WTC11 (cell line): ENCODE results near the gene RPTOR. TPM values are rescaled to one million over a fixed set of nuclear protein-coding genes. Genes with fewer than 3 reads are reported as not detected.

ENCODE experiments used
- ATAC-seq: fragments of 200-7000 bp; cut with Tn5 transposase; 2 replicates; pipeline ENCODE4 v1.10.0; 2021; ENCODE audit warnings: mild to moderate bottlenecking, moderate library complexity
- CTCF ChIA-PET: fragments of 300-600 bp; sonication (Branson Sonifier 250); formaldehyde crosslinking; loops from one replicate; lab custom pipeline; 2021; ENCODE audit warnings: antibody characterized with exemption; lab: Charles Lee
- POLR2A ChIA-PET: fragments of 350-600 bp; sonication (Branson Sonifier 250); formaldehyde crosslinking; loops from one replicate; lab custom pipeline; 2021; ENCODE audit warnings: antibody characterized with exemption; lab: Charles Lee
- DNase-seq: peaks from one replicate; pipeline ENCODE4 v3.0.0; 2021; ENCODE audit warnings: low spot score
- H3K27ac Mint-ChIP-seq: 2 replicates; pipeline ENCODE4 v1.8.0; 2021; ENCODE audit warnings: mixed read lengths
- H3K27me3 Mint-ChIP-seq: 2 replicates; pipeline ENCODE4 v1.8.0; 2021; ENCODE audit warnings: low read depth, mild to moderate bottlenecking, moderate library complexity, mixed read lengths
- H3K36me3 Mint-ChIP-seq: 2 replicates; pipeline ENCODE4 v1.8.0; 2021; ENCODE audit warnings: mixed read lengths
- H3K4me1 Mint-ChIP-seq: 2 replicates; pipeline ENCODE4 v1.8.0; 2022; ENCODE audit warnings: mixed read lengths
- H3K4me3 Mint-ChIP-seq: 2 replicates; pipeline ENCODE4 v1.8.0; 2021; ENCODE audit warnings: mild to moderate bottlenecking, moderate library complexity, mixed read lengths
- H3K9me3 Mint-ChIP-seq: 2 replicates; pipeline ENCODE4 v1.8.0; 2021; ENCODE audit warnings: mixed read lengths
- CDX4 ChIP-seq: fragments of 250-450 bp; sonication (Bioruptor Pico); IDR thresholded peaks from 2 replicates; pipeline ENCODE4 v1.9.0; 2021; ENCODE audit warnings: moderate library complexity, mild to moderate bottlenecking, inconsistent platforms, borderline replicate concordance
- CREM ChIP-seq: sonication (generic); formaldehyde crosslinking; IDR thresholded peaks from 2 replicates; pipeline ENCODE4 v1.8.1; 2022; ENCODE audit warnings: mild to moderate bottlenecking, missing genetic modification reagents, moderate library complexity
- E2F5 ChIP-seq: sonication (generic); formaldehyde crosslinking; IDR thresholded peaks from 2 replicates; pipeline ENCODE4 v1.8.1; 2022; ENCODE audit warnings: mild to moderate bottlenecking, moderate library complexity, missing genetic modification reagents
- FOXK1 ChIP-seq: sonication (generic); formaldehyde crosslinking; IDR thresholded peaks from 2 replicates; pipeline ENCODE4 v1.8.0; 2022; ENCODE audit warnings: mild to moderate bottlenecking, moderate library complexity, missing genetic modification reagents
- FOXP1 ChIP-seq: sonication (generic); formaldehyde crosslinking; IDR thresholded peaks from 2 replicates; pipeline ENCODE4 v1.8.0; 2022; ENCODE audit warnings: missing genetic modification reagents, mild to moderate bottlenecking, moderate library complexity, borderline replicate concordance
- GRHL2 ChIP-seq: fragments of 250-450 bp; sonication (Bioruptor Pico); IDR thresholded peaks from 2 replicates; pipeline ENCODE4 v1.8.0; 2022; ENCODE audit warnings: mild to moderate bottlenecking, moderate library complexity; ENCODE audit not compliant: insufficient replicate concordance, severe bottlenecking
- IRF2 ChIP-seq: sonication (generic); formaldehyde crosslinking; IDR thresholded peaks from 2 replicates; pipeline ENCODE4 v1.8.0; 2022; ENCODE audit warnings: low read depth, missing genetic modification reagents, borderline replicate concordance
- JAZF1 ChIP-seq: fragments of 250-450 bp; sonication (Bioruptor Pico); IDR thresholded peaks from 2 replicates; pipeline ENCODE4 v1.9.0; 2021; ENCODE audit warnings: moderate library complexity, mild to moderate bottlenecking, inconsistent platforms
- SOX15 ChIP-seq: fragments of 250-450 bp; sonication (Bioruptor Pico); IDR thresholded peaks from 2 replicates; pipeline ENCODE4 v1.9.0; 2021; ENCODE audit warnings: mild to moderate bottlenecking
- TCF7 ChIP-seq: sonication (generic); formaldehyde crosslinking; IDR thresholded peaks from 2 replicates; pipeline ENCODE4 v1.8.0; 2022; ENCODE audit warnings: mild to moderate bottlenecking, low read depth, missing genetic modification reagents, moderate library complexity
- ZNF219 ChIP-seq: sonication (generic); formaldehyde crosslinking; IDR thresholded peaks from 2 replicates; pipeline ENCODE4 v1.8.0; 2023; ENCODE audit warnings: missing genetic modification reagents, mild to moderate bottlenecking, borderline replicate concordance
- ZNF232 ChIP-seq: sonication (generic); formaldehyde crosslinking; IDR thresholded peaks from 2 replicates; pipeline ENCODE4 v1.8.0; 2022; ENCODE audit warnings: mild to moderate bottlenecking, missing genetic modification reagents
- ZNF416 ChIP-seq: fragments of 250-450 bp; sonication (Bioruptor Pico); IDR thresholded peaks from 2 replicates; pipeline ENCODE4 v1.9.0; 2021; ENCODE audit warnings: mild to moderate bottlenecking, inconsistent platforms
- ZNF532 ChIP-seq: fragments of 250-450 bp; sonication (Bioruptor Pico); IDR thresholded peaks from 2 replicates; pipeline ENCODE4 v1.9.0; 2021; ENCODE audit warnings: mild to moderate bottlenecking, borderline replicate concordance
- total RNA-seq: library from RNA; stranded (reverse); gene quantifications from 3 replicates; pipeline ENCODE4 v1.2.3, GENCODE V29; 2021
- TF ChIP-seq, protein P1 (sequence below): sonication (generic); formaldehyde crosslinking; IDR thresholded peaks from 2 replicates; pipeline ENCODE4 v1.8.0; 2022; ENCODE audit warnings: mild to moderate bottlenecking, missing genetic modification reagents
- TF ChIP-seq, protein P2 (sequence below): fragments of 250-450 bp; sonication (Bioruptor Pico); conservative IDR thresholded peaks from 2 replicates; pipeline ENCODE4 v1.9.0; 2021; ENCODE audit warnings: mild to moderate bottlenecking
- TF ChIP-seq, protein P3 (sequence below): sonication (generic); formaldehyde crosslinking; IDR thresholded peaks from 2 replicates; pipeline ENCODE4 v1.8.0; 2023; ENCODE audit warnings: missing genetic modification reagents, mild to moderate bottlenecking, borderline replicate concordance
- TF ChIP-seq, protein P4 (sequence below): sonication (generic); formaldehyde crosslinking; IDR thresholded peaks from 2 replicates; pipeline ENCODE4 v1.8.0; 2022; ENCODE audit warnings: mild to moderate bottlenecking, missing genetic modification reagents

RPTOR gene
- total RNA-seq, 1 experiment from 2014 or later = 41.0 TPM

DNA sequence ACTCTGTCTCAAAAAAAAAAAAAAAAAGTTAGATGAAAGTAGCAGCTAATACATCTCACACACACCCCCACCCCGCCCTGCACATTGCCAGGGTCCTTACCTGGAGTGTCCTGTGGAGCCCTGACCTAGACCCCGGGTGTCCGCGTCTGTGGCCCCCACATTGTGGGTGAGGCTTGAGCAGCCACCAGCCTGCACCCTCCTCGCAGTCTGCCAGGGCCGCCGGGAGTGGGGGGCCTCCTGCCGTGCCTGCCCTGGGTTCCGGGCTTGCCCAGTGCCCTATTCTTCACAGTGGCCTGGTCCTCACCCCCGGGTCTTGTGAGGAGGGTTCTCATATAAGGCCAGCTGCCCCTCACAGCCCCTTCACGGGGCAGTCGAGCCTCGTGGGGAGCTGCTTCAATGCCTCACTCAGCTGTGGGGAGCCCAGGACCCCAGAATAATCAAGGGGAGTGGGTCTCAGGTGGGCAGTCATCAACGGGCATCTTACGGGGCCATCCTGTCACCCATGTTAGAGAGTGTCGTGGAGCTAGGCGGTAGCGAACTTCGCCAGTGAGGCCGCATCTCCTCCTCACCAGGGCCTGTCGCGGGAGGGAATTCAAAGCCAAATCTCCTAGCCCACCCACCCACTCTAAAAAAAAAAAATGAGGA, 361.1 kb downstream of the RPTOR start:
- Mint-ChIP-seq H3K9me3 (no peaks in the 10 kb centered on the region), H3K4me3 (no peak overlapping the region), H3K4me1 (no peaks in the 10 kb centered on the region), H3K36me3 (peaks cover 13% of the 10 kb centered on the region), H3K27ac (no peak overlapping the region), H3K27me3 (no peaks in the 10 kb centered on the region)
- ATAC-seq (no peak), DNase-seq (no peak)
- ChIA-PET POLR2A (no interaction called here), CTCF (interaction anchor here (0.7 kb wide), 1 partner anchor 115 kb away, joined by 3 read pairs; no protein-coding TSS in a partner anchor)
- TF ChIP-seq, protein P1, sequence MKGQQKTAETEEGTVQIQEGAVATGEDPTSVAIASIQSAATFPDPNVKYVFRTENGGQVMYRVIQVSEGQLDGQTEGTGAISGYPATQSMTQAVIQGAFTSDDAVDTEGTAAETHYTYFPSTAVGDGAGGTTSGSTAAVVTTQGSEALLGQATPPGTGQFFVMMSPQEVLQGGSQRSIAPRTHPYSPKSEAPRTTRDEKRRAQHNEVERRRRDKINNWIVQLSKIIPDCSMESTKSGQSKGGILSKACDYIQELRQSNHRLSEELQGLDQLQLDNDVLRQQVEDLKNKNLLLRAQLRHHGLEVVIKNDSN (CRISPR knock-in tag) = no peak
- TF ChIP-seq IRF2 (CRISPR knock-in tag) = no peak
- TF ChIP-seq ZNF232 = no peak
- TF ChIP-seq ZNF219 (CRISPR knock-in tag) = no peak
- TF ChIP-seq, protein P2, sequence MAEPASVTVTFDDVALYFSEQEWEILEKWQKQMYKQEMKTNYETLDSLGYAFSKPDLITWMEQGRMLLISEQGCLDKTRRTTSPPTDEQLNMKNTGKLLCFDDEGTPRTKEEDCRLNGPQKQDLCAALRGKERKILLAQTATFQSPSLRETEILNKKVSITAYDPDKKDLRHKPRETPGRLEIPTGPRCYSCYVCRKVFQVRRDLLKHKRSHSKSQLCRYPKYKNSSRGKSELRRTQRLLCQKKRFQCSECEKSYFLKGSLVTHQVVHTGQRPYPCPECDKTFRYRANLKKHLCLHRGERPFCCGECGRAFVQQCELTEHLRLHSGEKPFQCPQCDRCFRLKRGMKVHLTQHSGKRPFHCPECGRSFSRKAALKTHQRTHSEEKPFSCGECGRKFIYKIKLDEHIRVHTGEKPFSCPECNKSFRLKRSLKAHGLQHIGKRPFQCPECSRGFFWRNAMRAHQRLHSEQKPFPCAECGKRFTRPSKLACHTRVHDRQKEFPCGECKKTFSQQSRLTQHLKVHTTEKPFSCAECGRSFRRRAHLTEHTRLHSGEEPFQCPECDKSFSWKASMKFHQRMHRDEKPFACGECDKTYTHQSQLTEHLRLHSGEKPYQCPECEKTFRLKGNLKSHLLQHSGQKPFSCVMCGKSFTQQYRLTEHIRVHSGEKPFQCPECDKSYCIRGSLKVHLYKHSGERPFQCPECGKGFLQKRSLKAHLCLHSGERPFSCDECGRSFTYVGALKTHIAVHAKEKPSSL (CRISPR knock-in tag) = no peak

GRCh38 chr17:80906364-80907259, 362.0 kb downstream of the RPTOR start:
- ChIA-PET POLR2A (interaction anchor here (0.7 kb wide), 1 partner anchor 452 kb away, joined by 3 read pairs; no protein-coding TSS in a partner anchor), CTCF (no interaction called here)
- H3K27ac Mint-ChIP-seq = 0 out of 2 replicates have a peak overlapping the region, but pooled peaks have one; percentile 12
- TF ChIP-seq, protein P3, sequence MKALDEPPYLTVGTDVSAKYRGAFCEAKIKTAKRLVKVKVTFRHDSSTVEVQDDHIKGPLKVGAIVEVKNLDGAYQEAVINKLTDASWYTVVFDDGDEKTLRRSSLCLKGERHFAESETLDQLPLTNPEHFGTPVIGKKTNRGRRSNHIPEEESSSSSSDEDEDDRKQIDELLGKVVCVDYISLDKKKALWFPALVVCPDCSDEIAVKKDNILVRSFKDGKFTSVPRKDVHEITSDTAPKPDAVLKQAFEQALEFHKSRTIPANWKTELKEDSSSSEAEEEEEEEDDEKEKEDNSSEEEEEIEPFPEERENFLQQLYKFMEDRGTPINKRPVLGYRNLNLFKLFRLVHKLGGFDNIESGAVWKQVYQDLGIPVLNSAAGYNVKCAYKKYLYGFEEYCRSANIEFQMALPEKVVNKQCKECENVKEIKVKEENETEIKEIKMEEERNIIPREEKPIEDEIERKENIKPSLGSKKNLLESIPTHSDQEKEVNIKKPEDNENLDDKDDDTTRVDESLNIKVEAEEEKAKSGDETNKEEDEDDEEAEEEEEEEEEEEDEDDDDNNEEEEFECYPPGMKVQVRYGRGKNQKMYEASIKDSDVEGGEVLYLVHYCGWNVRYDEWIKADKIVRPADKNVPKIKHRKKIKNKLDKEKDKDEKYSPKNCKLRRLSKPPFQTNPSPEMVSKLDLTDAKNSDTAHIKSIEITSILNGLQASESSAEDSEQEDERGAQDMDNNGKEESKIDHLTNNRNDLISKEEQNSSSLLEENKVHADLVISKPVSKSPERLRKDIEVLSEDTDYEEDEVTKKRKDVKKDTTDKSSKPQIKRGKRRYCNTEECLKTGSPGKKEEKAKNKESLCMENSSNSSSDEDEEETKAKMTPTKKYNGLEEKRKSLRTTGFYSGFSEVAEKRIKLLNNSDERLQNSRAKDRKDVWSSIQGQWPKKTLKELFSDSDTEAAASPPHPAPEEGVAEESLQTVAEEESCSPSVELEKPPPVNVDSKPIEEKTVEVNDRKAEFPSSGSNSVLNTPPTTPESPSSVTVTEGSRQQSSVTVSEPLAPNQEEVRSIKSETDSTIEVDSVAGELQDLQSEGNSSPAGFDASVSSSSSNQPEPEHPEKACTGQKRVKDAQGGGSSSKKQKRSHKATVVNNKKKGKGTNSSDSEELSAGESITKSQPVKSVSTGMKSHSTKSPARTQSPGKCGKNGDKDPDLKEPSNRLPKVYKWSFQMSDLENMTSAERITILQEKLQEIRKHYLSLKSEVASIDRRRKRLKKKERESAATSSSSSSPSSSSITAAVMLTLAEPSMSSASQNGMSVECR (CRISPR knock-in tag) = no peak
- TF ChIP-seq SOX15 (CRISPR knock-in tag) (no peak), ZNF416 (no peak), E2F5 (CRISPR knock-in tag) (no peak), FOXP1 (CRISPR knock-in tag) (no peak), CDX4 (CRISPR knock-in tag) (no peak), ZNF532 (CRISPR knock-in tag) (no peak), CREM (CRISPR knock-in tag) (no peak), TCF7 (CRISPR knock-in tag) (no peak), GRHL2 (CRISPR knock-in tag) (no peak), JAZF1 (CRISPR knock-in tag) (no peak), FOXK1 (CRISPR knock-in tag) (no peak)
- TF ChIP-seq, protein P4, sequence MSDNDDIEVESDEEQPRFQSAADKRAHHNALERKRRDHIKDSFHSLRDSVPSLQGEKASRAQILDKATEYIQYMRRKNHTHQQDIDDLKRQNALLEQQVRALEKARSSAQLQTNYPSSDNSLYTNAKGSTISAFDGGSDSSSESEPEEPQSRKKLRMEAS (CRISPR knock-in tag) = no peak

More at GRCh38 chr17:80906364-80907259, 362.0 kb downstream of the RPTOR start:
- ATAC-seq (no peak), DNase-seq (no peak)
- Mint-ChIP-seq H3K4me1 (no peaks in the 10 kb centered on the region), H3K36me3 (peaks cover 13% of the 10 kb centered on the region), H3K4me3 (no peak overlapping the region), H3K27me3 (no peaks in the 10 kb centered on the region), H3K9me3 (no peaks in the 10 kb centered on the region)
